GM19467 (cell line): Measurements from ENCODE around the gene ROBO1.

ENCODE experiments used
- ATAC-seq: cut with Tn5 transposase; IDR thresholded peaks from one replicate; pipeline ENCODE4 v1.9.1; 2021; ENCODE audit warnings: mild to moderate bottlenecking, moderate library complexity; ENCODE audit not compliant: unreplicated experiment

The ROBO1 gene

GRCh38 chr3:79250746-79251145 lies 517.1 kb downstream of the ROBO1 start:
- no peak for ATAC-seq

- no peak for ATAC-seq
Measured at GRCh38 chr3:79249701-79250100, 518.1 kb downstream of the ROBO1 start.

GRCh38 chr3:79247725-79248043 lies 520.1 kb downstream of the ROBO1 start:
- no peak for ATAC-seq

- no peak for ATAC-seq
Measured at GRCh38 chr3:79246875-79247724, 520.7 kb downstream of the ROBO1 start.

GRCh38 chr3:79245284-79246138 lies 522.3 kb downstream of the ROBO1 start:
- no peak for ATAC-seq

GRCh38 chr3:79236496-79236895 lies 531.3 kb downstream of the ROBO1 start:
- ATAC-seq = no peak

GRCh38 chr3:79233431-79234060 lies 534.3 kb downstream of the ROBO1 start:
- ATAC-seq = no peak

- ATAC-seq = no peak
Measured at GRCh38 chr3:79230266-79230665, 537.5 kb downstream of the ROBO1 start.

GRCh38 chr3:79217096-79217495 lies 550.7 kb downstream of the ROBO1 start:
- no peak for ATAC-seq

- no peak for ATAC-seq
Measured at GRCh38 chr3:79215286-79215685, 552.5 kb downstream of the ROBO1 start.

- ATAC-seq = no peak
Measured at GRCh38 chr3:79211586-79212359, 556.0 kb downstream of the ROBO1 start.

- no peak for ATAC-seq
Measured at GRCh38 chr3:79204351-79204750, 563.4 kb downstream of the ROBO1 start.

- ATAC-seq = no peak
Measured at GRCh38 chr3:79203144-79203519, 564.7 kb downstream of the ROBO1 start.

- ATAC-seq = no peak
Measured at GRCh38 chr3:79202471-79203143, 565.2 kb downstream of the ROBO1 start.

- no peak for ATAC-seq
Measured at GRCh38 chr3:79200456-79200855, 567.3 kb downstream of the ROBO1 start.

- no peak for ATAC-seq
Measured at GRCh38 chr3:79199966-79200365, 567.8 kb downstream of the ROBO1 start.

GRCh38 chr3:79187426-79187825 lies 580.4 kb downstream of the ROBO1 start:
- ATAC-seq = no peak

GRCh38 chr3:79184251-79184650 lies 583.5 kb downstream of the ROBO1 start:
- ATAC-seq = no peak

GRCh38 chr3:79183496-79183895 lies 584.3 kb downstream of the ROBO1 start:
- ATAC-seq = no peak

- ATAC-seq = no peak
Measured at GRCh38 chr3:79178471-79179180, 589.2 kb downstream of the ROBO1 start.
